RKO (cell line): ENCODE data around the gene S100A3.
"Not testable (repeated sequence)": the region's sequence is repeated elsewhere in the genome, so short reads cannot be mapped to it uniquely, and the experiment has no call there.

Source experiments
- DNase-seq: peaks from one replicate; pipeline ENCODE4 v3.0.0-alpha.2; 2016; ENCODE audit warnings: low spot score

Gene S100A3

GRCh38 chr1:153548722-153549688, at the start of gene S100A3:
Gene S100A3 (minus strand): TSS chr1:153549258. CDS start chr1:153548485, 773 bp downstream.
- DNase-seq, result no peak

- DNase-seq, result peak; percentile 85
These were observed 49.5 kb upstream of the S100A3 start for GRCh38 chr1:153598309-153599172.

- DNase-seq, result peak; percentile 98
These were observed 48.1 kb upstream of the S100A3 start for GRCh38 chr1:153597206-153597605.

- no peak for DNase-seq
These were observed 43.7 kb upstream of the S100A3 start for GRCh38 chr1:153592748-153593147.

DNA sequence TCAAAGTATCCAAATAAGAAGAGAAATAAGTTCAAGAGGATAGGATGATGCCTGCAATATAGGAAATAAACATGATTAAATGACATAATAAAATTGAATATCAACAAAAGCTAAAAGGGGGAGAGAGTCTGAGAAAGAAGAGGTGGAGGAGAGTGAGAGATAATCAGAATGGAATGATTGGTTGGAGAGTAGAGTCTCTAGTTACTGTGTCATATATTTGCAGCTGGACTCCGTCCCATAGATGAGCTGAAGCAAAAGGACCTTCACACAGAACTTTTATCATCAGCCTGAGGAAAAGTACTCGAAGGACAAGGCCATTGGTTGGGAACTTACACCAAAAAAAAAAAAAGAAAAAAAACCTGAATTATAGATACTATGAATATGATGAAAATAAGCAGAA, 39.4 kb upstream of the S100A3 start:
- no peak for DNase-seq

- DNase-seq, result not testable (repeated sequence)
These were observed 39.0 kb upstream of the S100A3 start for GRCh38 chr1:153588033-153588432.

DNA sequence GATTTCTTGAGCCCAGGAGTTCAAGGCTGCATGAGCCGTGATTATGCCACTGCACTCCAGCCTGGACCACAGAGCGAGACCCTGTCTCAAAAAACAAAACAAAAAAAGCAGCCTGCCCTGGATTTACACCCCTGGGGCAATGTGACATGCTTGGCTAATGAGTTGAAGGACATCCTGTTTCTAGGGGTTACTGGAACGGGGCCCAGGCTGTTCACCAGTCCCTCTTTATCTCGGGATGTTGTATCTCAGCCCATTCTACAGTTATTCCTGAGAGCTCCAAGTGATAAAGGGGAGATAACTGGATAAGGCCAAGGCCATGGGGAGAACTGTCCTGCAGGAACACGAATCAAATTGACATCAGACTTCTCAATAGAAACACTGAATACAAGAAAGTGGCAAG, 38.3 kb upstream of the S100A3 start:
- DNase-seq, result no peak

- no peak for DNase-seq
These were observed 37.3 kb upstream of the S100A3 start for GRCh38 chr1:153586347-153586746.

GRCh38 chr1:153585006-153585405, 35.9 kb upstream of the S100A3 start:
- DNase-seq, result no peak

- DNase-seq, result no peak
These were observed 34.9 kb upstream of the S100A3 start for GRCh38 chr1:153583976-153584375.

DNA sequence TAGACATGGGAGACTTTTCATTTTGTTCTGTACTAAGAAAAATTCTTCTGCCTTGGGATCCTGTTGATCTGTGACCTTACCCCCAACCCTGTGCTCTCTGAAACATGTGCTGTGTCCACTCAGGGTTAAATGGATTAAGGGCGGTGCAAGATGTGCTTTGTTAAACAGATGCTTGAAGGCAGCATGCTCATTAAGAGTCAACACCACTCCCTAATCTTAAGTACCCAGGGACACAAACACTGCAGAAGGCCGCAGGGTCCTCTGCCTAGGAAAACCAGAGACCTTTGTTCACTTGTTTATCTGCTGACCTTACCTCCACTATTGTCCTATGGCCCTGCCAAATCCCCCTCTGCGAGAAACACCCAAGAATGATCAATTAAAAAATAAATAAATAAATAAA, 34.5 kb upstream of the S100A3 start:
- DNase-seq, result not testable (repeated sequence)

- not testable (repeated sequence) for DNase-seq
These were observed 33.8 kb upstream of the S100A3 start for GRCh38 chr1:153582836-153583235.

DNA sequence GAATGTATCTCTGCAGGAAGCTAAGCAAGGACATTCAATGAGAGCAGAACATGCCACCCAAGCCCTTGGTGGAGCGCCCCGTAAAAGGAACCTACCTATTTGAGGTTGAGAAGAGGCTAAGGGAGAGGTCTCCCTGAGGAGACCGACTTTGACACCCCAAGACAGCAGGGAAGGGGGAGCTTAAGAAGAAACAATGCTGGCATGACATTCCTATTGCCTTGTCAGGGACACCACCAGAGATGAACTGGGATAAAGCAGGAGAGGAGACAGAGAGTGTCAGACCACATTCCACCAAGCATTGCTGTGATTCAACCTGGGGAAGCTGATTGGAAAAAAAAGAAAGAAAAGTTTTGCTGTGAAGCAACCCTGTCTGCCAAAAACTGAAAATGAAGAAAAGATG, 29.9 kb upstream of the S100A3 start:
- no peak for DNase-seq

DNA sequence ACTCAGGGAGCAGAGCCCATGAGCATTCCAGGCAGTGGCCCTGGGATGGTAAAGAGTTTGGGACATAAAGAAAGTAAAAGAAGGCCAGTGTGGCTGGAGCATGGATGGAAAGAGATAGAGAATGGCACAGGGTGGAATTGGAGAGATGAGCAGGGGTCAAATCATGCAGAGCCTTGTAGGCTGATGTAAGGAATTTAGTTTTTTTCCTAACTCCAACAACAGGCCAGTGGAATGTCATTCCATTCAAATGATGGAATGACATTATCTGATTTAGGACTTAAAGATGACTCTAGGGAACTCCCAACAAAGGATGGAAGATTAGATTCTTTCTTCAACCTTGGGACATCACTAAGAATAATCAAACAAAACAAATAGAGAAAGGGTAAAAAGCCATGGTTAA, 29.4 kb upstream of the S100A3 start:
- DNase-seq, result no peak

- no peak for DNase-seq
These were observed 28.6 kb upstream of the S100A3 start for GRCh38 chr1:153577624-153578051.

GRCh38 chr1:153577138-153577537, 28.1 kb upstream of the S100A3 start:
- no peak for DNase-seq

DNA sequence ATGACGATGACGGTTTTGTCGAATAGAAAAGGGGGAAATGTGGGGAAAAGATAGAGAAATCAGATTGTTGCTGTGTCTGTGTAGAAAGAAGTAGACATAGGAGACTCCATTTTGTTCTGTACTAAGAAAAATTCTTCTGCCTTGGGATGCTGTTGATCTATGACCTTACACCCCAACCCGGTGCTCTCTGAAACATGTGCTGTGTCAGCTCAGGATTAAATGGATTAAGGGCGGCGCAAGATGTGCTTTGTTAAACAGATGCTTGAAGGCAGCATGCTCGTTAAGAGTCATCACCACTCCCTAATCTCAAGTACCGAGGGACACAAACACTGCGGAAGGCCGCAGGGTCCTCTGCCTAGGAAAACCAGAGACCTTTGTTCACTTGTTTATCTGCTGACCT, 26.4 kb upstream of the S100A3 start:
- DNase-seq, result not testable (repeated sequence)

- DNase-seq, result not testable (repeated sequence)
These were observed 26.0 kb upstream of the S100A3 start for GRCh38 chr1:153575081-153575491.

DNA sequence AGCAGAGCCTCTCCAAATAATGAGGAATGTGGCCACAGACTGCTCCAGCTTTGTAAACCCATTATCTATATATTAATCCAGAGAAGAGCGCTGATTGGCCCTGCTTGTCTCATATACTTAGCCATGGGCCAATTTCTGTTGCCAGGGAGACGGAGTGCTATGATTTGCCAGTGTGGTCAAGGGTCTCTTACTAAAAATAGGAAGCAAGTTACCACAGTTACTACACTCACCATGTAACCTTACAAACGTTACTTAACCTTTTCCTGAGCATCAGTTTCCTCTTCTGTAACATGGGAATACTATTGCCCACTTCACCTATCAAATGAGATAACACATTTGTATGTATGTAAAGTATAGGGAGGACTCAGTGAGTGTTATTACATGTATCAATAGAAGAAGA, 24.3 kb upstream of the S100A3 start:
- no peak for DNase-seq

DNA sequence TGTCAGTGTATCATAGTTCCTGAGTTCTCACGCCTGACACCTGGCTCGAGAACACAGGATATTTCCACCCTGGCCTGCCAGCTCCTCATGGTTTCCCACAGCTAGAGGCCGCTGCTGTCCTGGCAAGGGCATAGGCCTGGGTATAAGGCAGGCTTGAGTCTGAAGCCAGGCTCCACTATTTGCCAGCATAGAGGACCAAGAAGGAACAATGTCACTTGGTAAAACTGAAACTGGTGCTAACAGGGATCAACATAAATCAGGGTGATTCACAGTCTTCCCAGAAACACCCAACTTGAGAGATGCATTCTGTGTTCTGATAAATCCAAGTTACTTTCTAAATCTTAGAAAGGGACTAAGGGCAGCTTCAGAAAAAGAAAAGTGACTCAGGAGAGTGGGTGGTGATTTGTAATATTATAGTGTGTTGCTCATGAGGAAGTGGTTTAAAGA, 23.5 kb upstream of the S100A3 start:
- peak; percentile 93 for DNase-seq

- no peak for DNase-seq
These were observed 22.6 kb upstream of the S100A3 start for GRCh38 chr1:153571706-153572105.

DNA sequence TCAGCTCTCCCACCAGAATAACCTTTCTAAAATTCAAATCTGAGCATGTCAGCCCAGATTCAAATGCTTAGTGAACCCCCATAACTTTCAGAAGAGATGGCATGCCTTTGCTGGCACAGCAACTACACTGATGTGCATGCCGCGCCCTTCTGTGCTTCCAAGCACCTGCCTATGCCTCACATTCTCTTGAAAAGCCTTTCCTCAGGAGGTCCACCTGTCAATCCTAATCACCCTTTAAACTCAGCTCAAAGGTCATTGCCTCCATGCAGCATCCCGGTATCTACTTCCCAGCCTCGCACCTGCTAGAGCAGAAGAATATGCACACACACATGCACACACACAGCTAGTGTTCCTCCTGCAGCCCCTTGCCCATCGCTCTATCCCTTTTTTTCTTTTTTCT, 21.8 kb upstream of the S100A3 start:
- no peak for DNase-seq

GRCh38 chr1:153569465-153569864, 20.4 kb upstream of the S100A3 start:
- no peak for DNase-seq
